Peyer's patch (tissue), 4 donors: ENCODE results near the gene PBX4.

Experiments
- CTCF ChIP-seq, 6 experiments: fragments of 450-650 bp in 4 of 6; fragments of 200-600 bp in 2 of 6; sonication (generic) in 1 of 6; IDR thresholded peaks; one replicate each; pipeline ENCODE4 v1.5.1; 2017 to 2019; ENCODE audit warnings: antibody characterized with exemption in 6 of 6, mild to moderate bottlenecking in 3 of 6, moderate library complexity in 1 of 6
- POLR2A ChIP-seq, 2 donors: fragments of 450-650 bp; IDR thresholded peaks; one replicate each; pipeline ENCODE4 v1.5.1; 2017; ENCODE audit warnings: antibody characterized with exemption in 2 of 2, mild to moderate bottlenecking in 2 of 2, moderate library complexity in 2 of 2

GRCh38 chr19:19531951-19532805 is 86.3 kb downstream of the PBX4 start:
- TF ChIP-seq CTCF (IDR thresholded peaks at IDR 0.05), result peak; percentile 90 to 97 (median 96)
- no peak for TF ChIP-seq POLR2A (IDR thresholded peaks at IDR 0.05)
